Stimulated activated CD8-positive, alpha-beta memory T cell treated with anti-CD3 and anti-CD28 coated beads, Interleukin-4, amount 100 ng/mL, for 48 hours (primary cell): ENCODE measurements around the gene LYZL4.
A peak's percentile ranks its signal among the peaks of the same experiment; 100 is the strongest.

Experiments used
- DNase-seq: peaks from one replicate; pipeline ENCODE4 v3.0.0-alpha.2; 2020

LYZL4 gene

DNA sequence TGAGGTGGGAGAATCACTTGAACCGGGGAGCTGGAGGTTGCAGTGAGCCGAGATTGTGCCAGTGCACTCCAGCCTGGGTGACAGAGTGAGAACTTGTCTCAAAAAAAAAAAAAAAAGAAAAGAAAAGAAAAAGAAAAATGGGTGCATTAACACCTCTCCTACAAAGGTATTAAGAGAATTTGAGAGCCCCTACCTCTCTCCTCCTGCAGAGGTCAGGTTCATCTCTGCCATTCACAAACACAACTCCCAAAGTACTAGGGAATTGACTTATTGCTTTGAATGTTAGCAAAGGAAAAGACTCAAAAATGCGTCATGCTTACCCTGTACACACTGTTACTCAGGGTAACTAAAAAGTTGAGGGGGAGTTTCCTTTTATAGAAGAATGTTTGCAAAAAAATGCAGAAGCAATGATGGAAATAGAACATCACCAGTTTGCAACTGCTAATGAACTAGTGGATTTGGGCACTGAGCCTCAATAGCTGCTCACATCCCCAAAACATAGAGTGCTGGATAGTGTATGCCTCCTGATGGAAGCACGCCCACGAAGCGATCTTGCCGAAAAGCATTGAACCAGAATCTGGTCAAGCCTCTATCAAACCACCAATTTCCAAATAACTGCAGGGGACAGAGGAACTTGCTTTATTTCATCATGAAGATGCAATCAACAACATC lies 15.5 kb upstream of the LYZL4 start:
- no peak for DNase-seq

DNA sequence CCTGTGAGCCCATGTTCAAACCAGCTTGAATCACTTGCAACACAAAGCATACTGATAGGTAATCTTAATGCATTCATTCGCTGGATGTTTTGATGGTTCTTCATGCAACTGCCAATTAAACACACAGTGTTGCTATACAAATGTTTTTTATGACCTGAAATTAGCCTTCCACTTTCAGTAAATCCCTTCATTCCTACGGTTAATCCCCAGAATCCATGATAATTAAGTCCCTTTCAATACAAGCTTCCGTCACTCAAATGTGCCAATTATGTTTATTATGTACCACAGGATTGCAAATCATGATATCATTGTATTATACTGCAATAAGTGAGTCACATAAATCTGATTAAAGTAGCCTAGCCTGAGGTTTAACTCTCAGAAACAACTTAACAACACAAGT lies 14.5 kb upstream of the LYZL4 start:
- DNase-seq: no peak

- DNase-seq: no peak
Observed at GRCh38 chr3:42421818-42422796, 11.7 kb upstream of the LYZL4 start.

GRCh38 chr3:42419563-42419962 lies 9.2 kb upstream of the LYZL4 start:
- no peak for DNase-seq

DNA sequence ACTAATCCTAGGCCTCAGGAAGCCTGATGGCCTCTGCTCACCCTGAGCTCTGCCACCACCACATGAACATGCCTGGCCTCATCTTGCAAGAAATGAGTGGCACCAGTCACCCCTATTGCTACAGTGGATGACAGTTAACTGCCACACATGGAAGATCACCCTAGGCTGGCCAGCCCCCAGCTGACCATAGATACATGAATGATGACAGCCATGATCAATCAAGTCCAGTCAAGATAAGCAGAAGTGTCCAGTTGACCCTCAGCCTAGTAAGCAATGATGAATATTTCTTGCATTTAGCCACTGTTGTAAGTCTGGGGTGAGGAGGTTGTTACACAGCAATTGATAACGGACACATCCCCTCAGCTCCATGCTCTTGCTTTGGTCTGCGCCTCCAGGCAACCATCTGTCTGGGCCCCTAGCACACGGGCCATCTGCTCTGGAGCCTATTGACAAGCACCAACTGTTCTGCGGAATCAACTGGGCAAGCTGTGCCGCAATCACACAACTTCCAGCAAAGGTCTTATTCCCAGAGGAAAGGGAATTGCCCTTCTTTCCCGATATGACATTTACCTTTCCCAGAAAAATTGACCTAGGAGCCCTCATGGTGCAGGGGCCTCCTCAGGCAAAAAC lies 2.2 kb upstream of the LYZL4 start:
- DNase-seq: no peak

DNA sequence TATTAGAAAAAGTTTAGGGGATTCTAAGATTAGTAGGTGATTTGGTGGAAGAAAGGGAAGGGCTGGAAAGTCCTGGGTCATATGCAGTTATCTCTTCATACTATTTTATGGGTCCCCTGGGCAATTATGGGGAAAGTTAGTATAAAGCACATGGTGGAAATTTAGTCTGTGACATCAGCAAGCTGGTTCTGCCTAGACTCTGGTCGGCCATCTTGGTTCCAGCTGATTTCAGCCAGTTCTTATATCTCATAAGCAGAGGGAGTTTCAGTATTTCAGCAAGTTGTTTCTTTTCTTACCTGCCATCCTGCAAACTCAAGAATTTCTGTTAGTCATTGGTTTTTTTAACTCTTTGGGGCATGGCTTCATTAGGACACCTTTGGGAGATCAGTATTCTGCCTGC lies 1.0 kb upstream of the LYZL4 start:
- DNase-seq: no peak

- no peak for DNase-seq
Observed at GRCh38 chr3:42408156-42408555, 2.3 kb downstream of the LYZL4 start.

DNA sequence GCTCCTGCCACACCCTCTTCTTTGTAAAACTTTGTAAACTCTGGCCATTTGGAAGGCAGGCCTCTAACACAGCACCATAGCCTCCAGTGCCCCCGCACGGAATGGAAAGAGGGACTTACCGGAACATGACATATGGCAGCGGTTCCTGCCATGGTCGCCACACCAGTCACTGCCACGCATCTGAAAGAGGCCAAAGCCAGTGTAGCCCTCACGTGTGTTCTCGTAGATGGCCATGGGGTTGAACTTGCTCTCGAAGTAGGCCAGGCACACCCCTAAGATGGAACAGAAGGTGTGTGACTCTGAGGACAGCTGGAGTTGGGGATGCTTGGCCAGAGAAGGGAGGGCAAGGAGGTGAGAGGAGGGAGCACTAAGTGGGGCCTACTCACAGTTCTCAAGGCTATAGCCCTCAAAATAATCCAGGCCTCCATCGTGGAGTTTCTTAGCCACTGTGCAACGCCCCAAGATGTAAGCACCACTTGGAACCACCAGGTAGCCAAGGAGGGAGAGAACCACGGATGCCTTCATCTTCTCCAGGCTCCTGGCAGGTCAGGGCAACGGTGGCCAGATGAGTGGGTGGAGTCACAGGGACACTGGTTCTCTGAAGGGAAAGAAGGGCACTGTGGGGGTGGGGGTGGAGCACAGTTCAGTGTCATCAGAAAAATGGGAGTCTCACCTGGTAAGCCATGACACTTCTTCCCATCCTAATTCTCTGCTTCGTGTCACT lies 3.5 kb downstream of the LYZL4 start:
- DNase-seq: no peak

GRCh38 chr3:42405857-42406256 lies 4.6 kb downstream of the LYZL4 start:
- DNase-seq: no peak

DNA sequence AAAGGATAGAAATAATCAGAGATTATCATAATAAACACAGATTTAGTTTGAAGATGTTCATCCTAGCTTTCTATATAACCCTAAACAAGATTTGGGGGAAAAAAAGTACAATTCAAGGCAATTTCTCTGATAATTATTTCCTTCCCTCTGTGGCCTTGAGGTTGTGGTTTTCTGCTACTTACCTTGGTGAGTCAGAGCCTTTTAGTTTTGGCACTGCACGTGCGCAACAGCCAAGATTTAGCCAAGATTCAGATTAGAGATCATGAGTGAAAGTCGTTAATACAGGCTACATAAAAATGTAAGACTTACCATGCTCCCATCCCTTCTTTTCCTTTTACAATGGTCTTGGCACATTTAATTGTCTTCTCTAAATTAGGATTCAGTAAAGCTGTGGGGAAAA lies 6.7 kb downstream of the LYZL4 start:
- no peak for DNase-seq

- DNase-seq: no peak
Observed at GRCh38 chr3:42402394-42403096, 7.9 kb downstream of the LYZL4 start.

GRCh38 chr3:42398080-42398479 lies 12.3 kb downstream of the LYZL4 start:
- DNase-seq: no peak

- DNase-seq: no peak
Observed at GRCh38 chr3:42397644-42398043, 12.8 kb downstream of the LYZL4 start.

- DNase-seq: no peak
Observed at GRCh38 chr3:42394579-42395288, 15.7 kb downstream of the LYZL4 start.

GRCh38 chr3:42387802-42388651 lies 22.4 kb downstream of the LYZL4 start:
- peak; percentile 39 for DNase-seq

DNA sequence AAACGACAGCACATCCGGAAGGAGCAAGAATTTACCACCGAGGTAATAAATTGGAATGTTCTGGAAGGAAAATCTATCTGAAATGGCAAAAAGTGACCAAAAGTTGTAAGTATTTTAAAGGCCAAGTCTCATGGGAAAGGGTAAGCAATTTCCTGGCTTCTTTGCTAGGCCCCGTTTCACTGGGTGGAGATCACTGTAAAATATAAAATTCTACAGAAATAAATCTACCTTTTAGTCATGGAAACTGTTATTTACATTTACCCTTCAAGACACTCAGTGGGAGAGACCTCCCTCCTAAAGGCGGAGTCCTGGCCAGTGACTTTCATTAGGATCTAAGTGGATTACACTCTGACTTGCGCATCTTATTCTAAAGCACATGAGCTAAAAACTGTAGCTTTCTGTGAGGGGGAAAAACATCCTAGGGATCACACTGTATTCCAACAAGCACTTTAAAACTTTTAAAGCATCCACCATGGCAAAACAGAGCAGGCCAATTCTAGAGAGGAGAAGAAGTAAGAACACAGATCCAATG lies 28.8 kb downstream of the LYZL4 start:
- no peak for DNase-seq

DNA sequence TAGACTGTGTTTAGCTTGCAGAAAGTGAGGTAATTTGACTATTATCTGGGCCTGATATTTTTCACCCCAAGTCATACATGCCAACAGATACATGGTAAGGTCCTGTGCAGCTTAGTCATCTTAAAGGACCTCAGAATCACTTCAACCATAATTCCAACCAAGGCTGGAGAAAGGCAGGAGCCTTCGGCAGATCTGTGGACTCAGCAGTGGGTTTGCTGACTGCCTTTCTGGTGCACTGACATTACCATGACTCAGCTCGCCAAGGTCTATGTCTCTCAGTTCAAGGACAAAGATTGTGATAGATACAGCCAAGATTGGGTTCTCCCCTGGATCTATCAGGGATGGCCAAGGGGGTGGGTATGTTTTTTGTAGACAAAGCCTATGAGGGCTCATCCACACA lies 32.7 kb downstream of the LYZL4 start:
- DNase-seq: no peak

DNA sequence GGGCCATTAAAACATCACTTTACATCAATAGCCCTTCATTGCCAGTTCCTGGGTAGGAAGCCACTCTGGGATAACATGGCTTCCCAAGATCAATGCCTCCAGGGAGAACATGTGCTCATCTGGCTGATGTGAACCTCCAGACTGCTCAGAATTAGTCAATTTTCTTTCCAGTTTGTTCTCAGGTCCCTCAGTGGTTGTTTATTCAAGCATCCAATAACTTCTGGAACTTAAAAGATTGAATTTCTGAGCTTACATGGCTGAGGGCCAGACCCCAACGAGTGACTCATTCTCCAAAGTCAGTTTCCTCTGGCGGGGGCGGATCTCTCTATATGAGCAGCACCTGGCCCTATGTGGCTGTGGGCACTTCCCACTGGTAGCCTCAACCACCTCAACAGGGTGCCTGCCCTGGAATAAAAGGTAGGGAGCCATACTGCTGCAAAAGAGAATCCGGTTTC lies 34.0 kb downstream of the LYZL4 start:
- DNase-seq: peak; percentile 80

DNA sequence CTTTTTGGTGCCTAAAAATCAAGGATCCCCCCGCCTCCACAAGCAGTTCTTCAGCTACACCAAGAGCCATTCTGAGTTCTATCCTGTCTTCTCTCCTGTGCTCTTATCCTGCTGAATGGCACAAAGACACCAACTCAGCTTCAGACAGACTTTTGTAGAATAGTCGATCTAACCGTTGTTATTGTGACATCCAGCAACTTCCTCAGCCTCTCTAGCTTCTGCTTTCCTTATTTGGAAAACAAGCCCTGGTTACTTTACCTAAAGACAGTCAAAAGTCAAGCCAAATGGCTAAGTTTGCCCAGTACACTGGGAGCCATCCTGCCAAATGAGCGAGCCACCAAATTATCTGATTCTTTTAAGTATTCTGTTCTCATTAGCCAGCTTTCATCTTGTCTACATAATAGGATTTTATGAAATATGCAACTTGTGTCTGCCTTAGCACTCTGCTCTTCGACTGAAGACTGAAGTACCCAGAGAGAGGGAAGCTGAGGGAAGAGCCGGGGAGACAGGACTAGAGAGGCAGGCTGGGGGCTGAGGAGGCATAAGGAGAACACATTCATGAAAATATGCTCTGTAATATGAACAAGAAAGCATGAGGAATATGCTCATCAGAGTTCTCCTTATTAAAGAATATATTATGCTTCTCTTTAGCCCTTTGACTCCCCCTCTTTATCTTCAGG lies 35.1 kb downstream of the LYZL4 start:
- no peak for DNase-seq

DNA sequence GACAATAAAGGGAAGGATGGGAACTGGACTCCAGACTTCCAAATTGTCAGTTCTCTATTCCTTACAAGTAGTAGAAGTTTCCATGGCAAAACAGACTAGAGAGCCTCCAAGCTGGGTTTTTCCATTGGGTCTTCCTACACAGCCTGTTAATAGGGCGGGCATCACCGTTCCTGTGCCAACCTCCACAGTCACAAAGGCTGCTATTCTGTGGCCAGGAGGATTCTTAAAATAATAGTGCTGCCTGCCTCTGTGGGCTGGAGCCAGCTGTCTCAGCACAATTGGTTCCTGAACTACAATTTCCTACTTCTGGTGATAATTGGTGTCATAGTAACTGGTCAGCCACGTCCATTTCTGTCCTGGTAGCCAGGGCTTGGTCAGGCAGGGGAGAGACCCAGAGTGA lies 38.6 kb downstream of the LYZL4 start:
- DNase-seq: no peak
